Epithelial cell of umbilical artery (primary cell): ENCODE results near the gene CBX6. TPM values are rescaled to one million over a fixed set of nuclear protein-coding genes. Genes with fewer than 3 reads are reported as not detected.

ENCODE experiments used
- total RNA-seq: library from RNA; depleted of rRNA; stranded (reverse); fragments of >200 nt; gene quantifications from 2 replicates; pipeline ENCODE4 v1.2.3, GENCODE V29; 2014

Gene CBX6
- total RNA-seq: 28.3 and 31.6 TPM in 2 replicates

DNA sequence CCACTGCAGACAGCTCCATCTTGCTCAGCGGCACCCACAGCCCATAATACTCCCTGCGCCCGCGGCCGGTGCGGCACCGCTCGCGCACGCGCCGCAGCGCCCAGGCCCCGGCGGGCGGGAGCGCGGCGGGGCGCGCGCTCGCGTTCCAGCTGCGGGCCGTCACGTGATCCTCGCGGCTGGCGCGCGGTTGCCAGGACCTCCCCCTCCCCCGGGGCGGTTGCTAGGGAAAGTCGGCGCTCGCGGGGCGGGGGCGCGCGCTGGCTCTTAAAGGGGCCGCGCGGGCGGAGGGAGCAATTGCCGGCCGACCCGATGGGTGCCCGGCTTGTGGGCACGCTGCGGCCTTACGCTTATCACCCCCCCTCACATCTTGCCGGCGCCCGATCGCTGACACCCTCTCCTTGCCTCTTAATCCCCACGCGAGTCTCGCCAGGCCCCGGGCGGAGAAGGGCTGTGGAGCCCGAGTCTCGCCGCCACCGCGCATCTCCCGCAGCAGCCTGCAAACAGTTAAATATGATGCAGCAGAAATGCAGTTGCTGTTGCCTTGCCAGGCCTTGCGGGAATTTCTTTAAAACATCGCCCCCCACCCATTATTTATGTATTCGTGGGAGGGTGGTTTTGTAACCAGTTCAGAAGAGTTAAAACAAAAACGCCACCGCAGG, at the start of gene CBX6:
Gene CBX6, minus strand, starts transcription at position 45 of the 659 bp plus-strand sequence. Its CDS starts 26 bp downstream, at position 19.

GRCh38 chr22:38843657-38844314, 28.2 kb downstream of the CBX6 start, which contains the start of gene NPTXR:
Gene NPTXR, minus strand, starts transcription at chr22:38844028.

Other genes with a start within 250 kb of the CBX6 start
- gene FAM227A, start 215.8 kb downstream of the CBX6 start, total RNA-seq: 2.9 and 4.6 TPM in 2 replicates
- gene CBY1, start 215.6 kb downstream of the CBX6 start, total RNA-seq: 23.7 and 24.5 TPM in 2 replicates
- gene TOMM22, start 190.3 kb downstream of the CBX6 start, total RNA-seq: 103 and 142 TPM in 2 replicates
- gene JOSD1, start 171.3 kb downstream of the CBX6 start, total RNA-seq: 63.7 and 79.8 TPM in 2 replicates
- gene GTPBP1, start 166.3 kb downstream of the CBX6 start, total RNA-seq: 24.7 and 31.0 TPM in 2 replicates
- gene SUN2, start 116.2 kb downstream of the CBX6 start, total RNA-seq: 78.4 and 134 TPM in 2 replicates
- 13.5 and 17.5 TPM in 2 replicates for gene DNAL4, start 78.1 kb downstream of the CBX6 start, total RNA-seq
- gene NPTXR, start 28.2 kb downstream of the CBX6 start, total RNA-seq: 0.32 and 0.46 TPM in 2 replicates
- gene APOBEC3A, start 85.4 kb upstream of the CBX6 start, total RNA-seq: not detected in 2 replicates
- 2.3 and 3.5 TPM in 2 replicates for gene APOBEC3B, start 110.1 kb upstream of the CBX6 start, total RNA-seq
- 1.3 and 1.7 TPM in 2 replicates for gene APOBEC3C, start 142.0 kb upstream of the CBX6 start, total RNA-seq
- 1.4 and 1.9 TPM in 2 replicates for gene APOBEC3D, start 148.9 kb upstream of the CBX6 start, total RNA-seq
- 4.5 and 5.2 TPM in 2 replicates for gene APOBEC3F, start 168.6 kb upstream of the CBX6 start, total RNA-seq
- 2.9 and 17.6 TPM in 2 replicates for gene APOBEC3G, start 205.1 kb upstream of the CBX6 start, total RNA-seq
- 0.32 TPM in 1 of 2 replicates, not detected in the other for gene APOBEC3H, start 225.0 kb upstream of the CBX6 start, total RNA-seq